HG02610 (cell line): ENCODE measurements around the gene GRSF1.
"Not testable (repeated sequence)": the region's sequence is repeated elsewhere in the genome, so short reads cannot be mapped to it uniquely, and the experiment has no call there.

Experiments used
- ATAC-seq: cut with Tn5 transposase; IDR thresholded peaks from one replicate; pipeline ENCODE4 v1.9.1; 2021; ENCODE audit warnings: mild to moderate bottlenecking, moderate library complexity; ENCODE audit not compliant: unreplicated experiment

GRSF1 gene, protein sequence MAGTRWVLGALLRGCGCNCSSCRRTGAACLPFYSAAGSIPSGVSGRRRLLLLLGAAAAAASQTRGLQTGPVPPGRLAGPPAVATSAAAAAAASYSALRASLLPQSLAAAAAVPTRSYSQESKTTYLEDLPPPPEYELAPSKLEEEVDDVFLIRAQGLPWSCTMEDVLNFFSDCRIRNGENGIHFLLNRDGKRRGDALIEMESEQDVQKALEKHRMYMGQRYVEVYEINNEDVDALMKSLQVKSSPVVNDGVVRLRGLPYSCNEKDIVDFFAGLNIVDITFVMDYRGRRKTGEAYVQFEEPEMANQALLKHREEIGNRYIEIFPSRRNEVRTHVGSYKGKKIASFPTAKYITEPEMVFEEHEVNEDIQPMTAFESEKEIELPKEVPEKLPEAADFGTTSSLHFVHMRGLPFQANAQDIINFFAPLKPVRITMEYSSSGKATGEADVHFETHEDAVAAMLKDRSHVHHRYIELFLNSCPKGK

DNA sequence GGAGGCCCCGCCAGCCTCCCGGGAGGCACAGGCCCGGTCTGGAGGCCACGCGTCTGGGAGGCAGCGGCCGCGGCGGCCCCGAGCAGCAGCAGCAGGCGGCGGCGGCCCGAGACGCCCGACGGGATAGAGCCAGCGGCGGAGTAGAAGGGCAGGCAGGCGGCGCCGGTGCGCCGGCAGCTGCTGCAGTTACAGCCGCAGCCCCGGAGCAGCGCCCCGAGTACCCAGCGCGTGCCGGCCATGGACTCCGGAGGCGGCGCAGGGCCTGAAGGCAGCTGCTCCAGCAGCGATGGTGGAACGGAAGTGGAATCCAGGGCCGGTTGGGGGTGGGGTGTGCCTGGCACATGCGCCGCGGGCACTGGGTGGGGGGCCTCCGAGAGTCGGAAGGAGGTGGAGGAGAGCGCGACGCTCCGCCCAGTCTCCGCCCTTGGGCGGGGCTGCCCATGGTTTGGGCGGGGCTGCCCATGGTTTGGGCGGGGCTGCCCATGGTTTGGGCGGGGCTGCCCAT lies at the start of gene GRSF1:
GRSF1 (minus strand) TSS at position 302 of the 505 bp plus-strand sequence; CDS start at position 239, 63 bp downstream.
- peak; percentile 69 for ATAC-seq

DNA sequence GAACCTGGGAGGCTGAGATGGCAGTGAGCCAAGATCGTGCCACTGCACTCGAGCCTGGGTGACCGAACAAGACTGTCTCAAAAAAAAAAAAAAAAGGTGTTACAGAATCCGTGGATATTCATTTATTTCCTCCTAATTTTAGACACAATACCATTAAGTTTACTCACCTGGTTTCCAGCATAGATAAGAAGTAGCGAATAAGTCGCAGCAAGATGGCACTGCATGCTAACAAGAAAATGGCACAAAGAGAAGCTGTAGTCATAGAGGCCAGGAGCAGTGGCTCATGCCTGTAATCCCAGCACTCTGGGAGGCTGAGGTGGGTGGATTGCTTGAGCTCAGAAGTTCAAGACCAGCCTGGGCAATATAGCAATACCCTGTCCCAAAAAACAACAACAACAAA lies 45.5 kb upstream of the GRSF1 start:
- ATAC-seq: no peak

DNA sequence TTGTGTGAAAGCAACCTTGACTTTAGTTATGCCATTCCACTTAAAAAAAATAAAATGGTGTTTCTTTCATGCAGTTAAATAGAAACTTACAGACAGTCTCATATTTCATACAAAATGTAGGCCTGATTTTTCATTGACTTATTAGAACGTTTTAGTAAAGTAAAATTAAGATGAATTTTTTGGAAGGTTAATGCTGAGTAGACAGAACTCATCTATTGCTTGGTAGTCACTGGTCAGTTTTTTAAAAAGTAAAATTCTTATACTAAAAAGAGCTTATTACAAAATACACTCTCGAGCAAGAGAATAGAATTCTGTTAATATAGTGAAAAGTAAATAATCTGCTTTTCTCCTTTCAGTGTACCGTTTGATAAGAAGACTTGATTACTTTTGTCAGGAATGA lies 41.0 kb upstream of the GRSF1 start:
- no peak for ATAC-seq

DNA sequence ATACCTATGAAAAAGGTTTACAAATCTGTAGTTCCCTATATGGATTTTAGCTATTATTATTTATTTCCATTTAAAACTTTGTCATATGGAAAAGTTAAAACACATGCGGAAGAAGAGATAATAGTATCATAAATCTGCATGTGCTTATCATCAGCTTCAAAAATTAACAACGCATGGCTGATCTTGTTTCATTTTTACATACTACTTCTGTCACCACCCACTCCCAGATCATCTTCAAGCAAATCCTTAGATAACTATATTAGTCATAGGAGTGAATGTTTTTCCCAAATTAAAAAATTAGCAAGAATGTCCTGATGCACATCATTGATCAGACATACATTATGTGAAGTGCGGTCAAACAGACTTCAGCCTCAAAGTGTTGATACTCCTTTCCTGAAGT lies 37.9 kb upstream of the GRSF1 start:
- ATAC-seq: no peak

DNA sequence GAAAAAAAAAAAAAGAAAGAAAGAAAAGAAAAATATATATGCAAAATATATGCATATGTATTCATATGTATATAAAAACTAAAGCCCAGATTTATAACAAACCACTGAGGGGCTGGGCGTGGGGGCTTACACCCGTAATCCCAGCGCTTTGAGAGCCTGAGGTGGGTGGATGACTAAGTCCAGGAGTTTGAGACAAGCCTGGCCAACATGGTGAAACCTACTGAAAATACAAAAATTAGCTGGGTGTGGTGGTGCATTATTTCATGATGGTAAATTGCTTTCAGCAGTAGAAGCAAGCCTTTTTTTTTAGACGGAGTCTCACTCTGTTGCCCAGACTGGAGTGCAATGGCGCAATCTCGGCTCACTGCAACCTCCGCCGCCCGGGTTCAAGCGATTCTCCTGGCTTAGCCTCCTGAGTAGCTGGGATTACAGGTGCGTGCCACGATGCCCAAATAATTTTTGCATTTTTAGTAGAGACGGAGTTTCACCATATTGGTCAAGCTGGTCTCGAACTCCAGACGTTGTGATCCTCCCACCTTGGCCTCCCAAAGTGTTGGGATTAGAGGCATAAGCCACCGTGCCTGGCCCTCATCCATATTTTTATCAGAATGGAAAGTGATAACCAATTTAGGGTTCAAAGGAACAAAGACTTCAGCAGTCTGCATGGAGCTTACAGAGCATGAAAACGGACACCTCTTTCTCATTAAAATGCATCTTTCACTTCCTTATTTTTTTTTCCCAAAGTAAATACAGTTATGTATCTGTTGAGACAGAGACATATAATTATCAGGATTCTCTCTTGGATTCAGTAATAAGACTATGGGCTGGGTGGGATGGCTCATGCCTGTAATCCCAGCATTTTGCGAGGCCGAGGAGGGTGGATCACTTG lies 34.8 kb upstream of the GRSF1 start:
- peak; percentile 75 for ATAC-seq

DNA sequence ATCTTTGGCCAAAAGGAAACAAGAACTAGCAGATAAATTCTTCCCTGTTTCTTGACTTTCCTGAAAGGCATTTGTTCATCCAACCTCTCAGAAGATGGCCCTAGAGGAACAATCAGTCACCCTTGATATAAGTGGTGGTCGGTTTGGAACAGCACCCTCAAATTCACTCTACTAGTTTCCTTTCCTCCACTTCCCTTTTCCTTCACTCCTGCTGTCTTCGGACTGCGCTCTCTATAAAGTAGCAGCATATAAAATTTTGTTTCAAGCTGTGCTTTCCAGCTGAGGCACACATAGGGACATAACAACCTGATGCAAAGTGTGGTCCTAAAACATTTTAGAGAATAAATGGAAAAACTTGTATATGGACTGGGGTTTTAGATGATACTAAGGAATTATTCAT lies 33.5 kb upstream of the GRSF1 start:
- ATAC-seq: no peak

DNA sequence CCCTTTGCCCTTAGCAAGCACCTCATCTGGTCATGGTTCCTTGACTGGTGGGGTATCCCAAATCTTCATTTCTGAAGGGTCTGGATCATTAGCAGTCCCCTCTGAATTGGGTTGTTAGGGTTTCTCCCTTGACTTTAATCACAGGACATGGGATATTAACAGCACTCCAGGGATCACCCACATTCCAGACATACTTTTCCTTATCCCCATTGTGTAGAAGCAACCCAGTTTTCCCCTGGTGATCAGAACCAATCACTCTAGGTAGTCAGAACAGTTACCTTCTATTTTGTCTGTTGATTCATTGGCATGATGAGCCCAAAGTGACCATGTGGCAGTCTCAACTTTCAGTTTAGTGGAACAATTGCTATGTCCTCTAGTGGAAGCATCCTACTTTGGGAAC lies 29.1 kb upstream of the GRSF1 start:
- no peak for ATAC-seq

DNA sequence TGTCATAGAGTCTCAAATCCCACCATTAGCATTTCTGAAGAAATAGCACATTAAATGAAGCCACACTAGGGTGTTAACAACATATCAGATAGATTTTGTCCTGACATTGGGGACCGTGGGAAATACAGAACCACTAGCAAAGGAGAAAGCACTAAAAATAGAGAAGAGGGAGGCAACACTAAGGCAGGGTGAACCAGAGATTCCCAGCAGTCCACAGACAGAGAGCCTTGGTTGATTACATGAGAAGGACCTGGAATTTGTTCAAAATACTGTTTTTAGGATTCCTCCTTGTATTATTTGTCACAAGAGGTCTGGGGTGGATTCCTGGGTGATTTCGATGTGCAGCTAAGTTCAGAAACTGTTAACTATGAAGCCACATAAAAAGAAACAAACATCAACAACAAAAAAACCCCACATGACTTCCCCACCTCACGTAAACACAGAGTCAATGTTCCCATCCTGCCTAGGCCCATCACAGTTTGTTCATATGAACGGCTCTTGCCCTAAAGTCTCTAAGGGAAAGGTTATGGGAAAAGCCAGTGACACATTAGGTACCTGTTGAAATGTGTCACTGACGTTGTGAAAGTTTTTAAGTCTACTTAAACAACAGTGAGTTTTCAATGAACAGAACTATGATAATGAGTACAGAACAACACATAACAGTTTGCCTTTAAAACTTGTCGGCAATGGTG lies 23.6 kb upstream of the GRSF1 start:
- peak; percentile 98 for ATAC-seq

DNA sequence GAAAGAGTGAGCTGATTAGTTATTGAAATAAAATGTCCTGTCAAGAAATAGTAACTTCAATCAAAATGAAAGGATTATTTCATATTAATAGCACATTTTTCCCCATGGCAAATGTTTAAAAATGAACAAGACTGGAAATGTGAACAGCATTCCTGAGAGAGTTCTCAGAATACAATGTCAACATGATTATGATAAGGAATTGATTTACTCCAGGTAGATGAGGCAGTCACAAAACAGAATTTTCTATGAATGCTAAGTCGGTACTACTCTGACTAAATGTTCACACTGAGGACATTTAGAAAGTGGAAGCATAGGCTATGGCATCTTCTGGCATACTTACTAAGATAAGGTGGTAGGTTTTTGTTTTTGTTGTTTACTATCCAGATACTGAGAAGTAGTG lies 19.4 kb upstream of the GRSF1 start:
- no peak for ATAC-seq

DNA sequence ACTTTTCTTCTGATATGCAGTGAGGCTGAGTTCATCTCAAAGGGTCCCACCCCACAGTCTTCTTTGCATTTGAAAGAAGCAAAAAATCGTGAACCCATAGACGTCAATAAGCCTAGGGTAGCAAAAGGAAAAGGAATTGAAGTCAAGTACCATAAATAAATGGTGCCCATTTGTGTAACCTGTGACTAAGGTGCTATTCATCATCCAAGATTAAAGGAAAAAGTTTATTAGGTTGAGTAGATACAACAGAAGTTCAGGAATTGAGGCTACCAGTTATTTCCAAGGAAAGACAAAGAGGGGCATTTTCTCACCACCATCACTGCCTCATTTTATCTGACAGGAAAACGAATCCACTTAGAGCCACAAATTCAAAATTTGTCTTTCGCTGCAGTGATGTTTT lies 18.8 kb upstream of the GRSF1 start:
- ATAC-seq: no peak

DNA sequence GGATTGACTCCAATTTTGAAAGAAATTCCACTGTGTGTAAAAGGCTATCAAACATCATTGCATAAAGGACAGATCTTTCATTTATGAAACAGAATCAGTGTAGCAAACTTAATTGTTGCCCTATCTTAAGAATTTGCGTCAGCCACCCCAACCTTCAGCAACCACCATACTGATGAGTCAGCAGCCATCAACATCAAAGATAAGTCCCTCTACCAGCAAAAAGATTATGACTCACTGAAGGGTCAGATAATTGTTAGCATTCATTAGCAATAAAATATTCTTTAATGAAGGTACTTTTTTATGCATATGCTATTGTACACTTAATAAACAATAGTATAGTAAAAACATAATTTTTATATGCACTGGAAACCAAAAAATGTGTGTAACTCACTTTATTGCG lies 15.8 kb upstream of the GRSF1 start:
- no peak for ATAC-seq

DNA sequence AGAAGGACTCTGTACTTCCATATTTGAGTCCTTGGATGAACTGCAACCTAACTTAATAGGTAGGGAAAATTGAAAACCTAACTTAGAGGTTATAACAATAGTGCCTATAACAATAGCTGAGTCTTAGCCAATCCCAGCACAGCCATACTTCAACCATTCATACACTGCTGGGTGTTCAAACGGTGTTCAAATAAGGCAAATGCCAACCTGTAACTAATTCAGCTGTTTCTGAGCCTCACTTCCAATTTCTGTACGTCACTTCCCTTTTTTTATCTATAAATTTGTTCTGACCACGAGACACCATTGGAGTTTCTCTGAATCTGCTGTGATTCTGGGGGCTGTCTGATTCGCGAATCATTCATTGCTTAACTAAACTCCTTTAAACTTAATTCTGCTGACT lies 9.6 kb upstream of the GRSF1 start:
- no peak for ATAC-seq

DNA sequence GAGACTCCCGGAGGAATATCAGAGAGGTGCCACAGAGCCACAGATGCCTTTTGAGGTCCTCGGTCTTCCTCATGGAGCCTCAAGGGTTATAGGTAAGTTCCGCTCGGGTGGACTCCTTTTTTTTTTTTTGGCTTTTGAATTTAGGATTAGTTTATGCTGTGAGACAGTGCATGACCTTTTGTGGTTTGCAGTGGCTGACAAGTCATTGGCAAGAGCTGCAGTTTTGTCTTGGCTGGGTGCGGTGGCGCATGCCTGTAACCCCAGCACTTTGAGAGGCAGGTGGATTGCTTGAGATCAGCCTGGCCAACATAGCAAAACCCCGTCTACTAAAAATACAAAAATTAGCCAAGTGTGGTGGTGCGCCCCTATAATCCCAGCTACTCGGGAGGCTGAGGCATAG lies 4.5 kb upstream of the GRSF1 start:
- peak; percentile 14 for ATAC-seq

DNA sequence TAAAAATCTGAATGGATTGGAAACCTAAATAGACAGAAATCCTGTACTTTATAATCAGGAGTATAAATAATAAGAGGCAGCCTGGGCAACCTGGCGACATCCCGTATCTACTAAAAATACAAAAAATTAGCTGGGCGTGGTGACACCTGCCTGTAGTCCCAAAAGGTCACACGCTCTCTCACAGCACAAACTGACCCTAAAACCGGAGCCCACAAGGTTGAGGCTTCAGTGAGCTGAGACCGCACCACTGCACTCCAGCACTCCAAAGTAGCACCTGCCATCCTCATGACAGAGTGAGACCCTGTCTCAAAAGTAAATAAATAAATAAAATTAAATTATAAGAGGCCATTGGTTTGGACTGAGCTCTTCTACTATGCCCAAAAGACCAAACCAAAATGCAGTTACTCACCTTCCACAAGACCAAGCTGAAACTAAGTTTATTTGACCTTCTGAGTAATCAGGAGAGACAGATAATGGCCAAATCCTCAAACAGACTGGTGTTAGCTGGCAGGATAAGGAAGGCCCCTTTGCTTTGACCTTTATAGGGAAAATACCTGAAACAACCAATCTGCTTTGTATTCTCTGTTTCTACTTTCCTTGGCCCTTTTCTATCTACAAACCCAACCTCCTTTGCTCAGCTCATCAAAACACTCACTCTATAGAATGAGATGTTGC lies 3.2 kb upstream of the GRSF1 start:
- peak; percentile 41 for ATAC-seq

DNA sequence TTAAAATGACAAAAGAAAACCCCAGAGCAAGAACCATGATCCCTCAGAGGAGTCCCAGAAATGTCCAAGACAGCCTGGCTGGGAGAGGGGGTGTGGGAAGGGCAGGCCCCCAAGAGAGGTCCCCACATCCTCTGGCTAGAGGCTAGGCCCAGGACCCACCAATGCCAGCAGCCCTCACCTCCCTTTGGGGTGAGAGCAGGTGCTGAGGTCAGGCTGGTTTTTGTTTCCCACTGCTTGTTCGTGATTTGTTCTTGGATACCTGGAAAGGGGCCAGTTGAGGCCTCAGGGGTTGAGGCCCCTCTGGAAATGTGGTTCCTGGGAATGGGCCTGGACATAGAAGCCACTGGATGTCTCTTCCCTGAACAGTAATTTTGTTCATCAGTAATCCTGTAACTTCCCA lies 2.3 kb upstream of the GRSF1 start:
- ATAC-seq: no peak

DNA sequence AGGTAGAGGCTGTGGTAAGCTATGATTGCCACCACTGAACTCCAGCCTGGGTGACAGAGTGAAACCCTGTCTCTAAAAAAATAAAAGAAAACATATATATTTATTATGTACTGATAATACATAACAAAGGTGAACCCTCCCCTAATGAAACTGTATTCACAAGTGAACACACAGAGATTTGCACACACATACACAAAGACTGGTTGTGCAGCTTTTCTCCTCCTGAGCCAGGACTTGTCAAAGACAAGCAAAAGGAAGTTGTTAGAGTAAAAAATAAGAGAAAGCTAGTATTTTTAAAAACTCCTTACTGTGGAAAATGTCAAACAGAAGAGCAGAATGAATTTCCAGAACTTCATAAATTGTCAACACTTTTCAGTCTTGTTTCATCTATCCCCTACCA lies 1.5 kb upstream of the GRSF1 start:
- ATAC-seq: no peak

DNA sequence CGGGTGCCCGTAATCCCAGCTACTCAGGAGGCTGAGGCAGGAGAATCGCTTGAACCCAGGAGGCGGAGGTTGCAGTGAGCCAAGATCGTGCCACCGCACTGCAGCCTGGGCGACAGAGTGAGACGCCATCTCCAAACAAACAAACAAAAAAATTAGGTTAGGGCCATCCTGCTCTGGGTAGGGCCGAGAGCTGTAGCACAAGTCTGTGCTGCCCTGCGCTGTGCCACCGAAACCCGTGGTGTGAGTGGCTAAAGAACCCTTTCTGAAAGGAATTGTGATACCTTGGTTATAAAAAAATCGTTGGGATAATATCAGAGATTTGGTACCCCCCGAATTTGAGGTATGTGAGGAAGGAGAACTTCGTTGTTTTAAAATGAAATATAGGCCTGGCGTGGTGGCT lies 941 bp upstream of the GRSF1 start:
- ATAC-seq: not testable (repeated sequence)

DNA sequence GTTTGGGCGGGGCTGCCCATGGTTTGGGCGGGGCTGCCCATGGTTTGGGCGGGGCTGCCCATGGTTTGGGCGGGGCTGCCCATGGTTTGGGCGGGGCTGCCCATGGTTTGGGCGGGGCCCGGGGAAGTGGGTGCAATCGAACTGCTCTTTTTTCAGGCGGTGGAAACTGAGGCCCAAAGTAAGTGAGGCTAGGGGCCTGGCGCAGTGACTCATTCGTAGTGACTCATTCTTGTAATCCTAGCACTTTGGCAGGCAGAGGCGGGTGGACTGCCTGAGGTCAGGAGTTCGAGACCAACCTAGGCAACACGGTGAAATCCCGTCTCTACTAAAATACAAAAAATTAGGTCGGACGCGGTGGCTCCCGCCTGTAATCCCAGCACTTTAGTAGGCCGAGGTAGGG lies 447 bp upstream of the GRSF1 start:
- ATAC-seq: not testable (repeated sequence)

DNA sequence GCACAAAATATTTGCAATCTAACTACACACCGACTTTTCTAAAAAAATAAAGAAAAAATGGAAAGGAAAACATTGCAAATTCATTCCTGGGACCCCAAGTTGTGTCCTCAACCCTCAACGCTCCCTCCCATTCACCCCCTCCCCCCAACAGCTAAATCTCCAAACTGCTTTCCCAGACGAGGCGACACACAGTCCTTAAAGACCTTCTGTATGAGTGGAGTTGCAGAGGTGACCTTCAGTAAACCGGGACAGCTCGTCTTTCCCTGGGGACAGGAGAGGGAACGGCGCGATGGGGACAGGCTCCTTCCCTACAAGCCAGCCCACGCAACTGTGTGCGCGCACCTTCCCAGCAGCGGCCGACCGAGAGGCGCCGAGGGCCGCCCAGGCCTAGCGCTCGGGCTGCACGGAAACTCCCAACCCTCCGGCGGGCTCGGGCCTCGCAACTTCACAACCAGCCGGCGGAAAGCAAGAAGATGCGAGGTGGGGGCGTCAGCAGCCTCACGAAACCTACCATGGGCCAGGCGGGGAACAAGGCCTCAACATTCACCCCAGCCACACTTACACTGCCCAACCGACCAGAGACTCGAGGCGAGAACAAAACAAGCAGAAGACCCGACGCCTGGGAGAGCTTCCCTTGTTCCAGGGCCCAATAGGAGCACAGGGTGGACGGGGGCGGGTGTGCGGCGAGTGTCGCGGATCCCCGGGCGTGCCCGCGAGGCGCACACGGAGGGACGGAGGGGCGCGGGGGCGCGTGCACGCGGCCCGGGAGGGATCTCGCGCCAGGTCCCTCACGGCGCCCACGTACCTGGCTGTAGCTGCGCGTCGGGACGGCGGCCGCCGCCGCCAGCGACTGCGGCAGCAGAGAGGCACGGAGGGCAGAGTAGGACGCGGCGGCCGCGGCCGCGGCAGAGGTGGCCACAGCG lies 763 bp downstream of the GRSF1 start:
- peak; percentile 49 for ATAC-seq
